ENCODE measurements around the gene NANP.

The NANP gene

GRCh38 chr20:25624500-25624939, 706 bp upstream of the NANP start:
- FAIRE-seq, result no peak
- DNase-seq (ENCODE audit: insufficient read length, low spot score), result no peak
- TF ChIP-seq CTCF (IDR thresholded peaks at IDR 0.05; ENCODE audit: insufficient read depth, missing control alignments), result no peak

- no peak for FAIRE-seq
- DNase-seq (ENCODE audit: insufficient read length, low spot score), result no peak
- TF ChIP-seq CTCF (IDR thresholded peaks at IDR 0.05; ENCODE audit: insufficient read depth, missing control alignments), result no peak
These were observed 534 bp downstream of the NANP start for GRCh38 chr20:25623225-25623735.

- FAIRE-seq (no peak), DNase-seq (ENCODE audit: insufficient read length, low spot score) (no peak)
- TF ChIP-seq CTCF (IDR thresholded peaks at IDR 0.05; ENCODE audit: insufficient read depth, missing control alignments), result no peak
These were observed 1.2 kb downstream of the NANP start for GRCh38 chr20:25622450-25623224.

GRCh38 chr20:25622049-25622448, 1.8 kb downstream of the NANP start:
- FAIRE-seq (no peak), DNase-seq (ENCODE audit: insufficient read length, low spot score) (no peak)
- no peak for TF ChIP-seq CTCF (IDR thresholded peaks at IDR 0.05; ENCODE audit: insufficient read depth, missing control alignments)

- no peak for DNase-seq (ENCODE audit: insufficient read length, low spot score)
- TF ChIP-seq CTCF (IDR thresholded peaks at IDR 0.05; ENCODE audit: insufficient read depth, missing control alignments), result no peak
- FAIRE-seq, result no peak
These were observed 4.3 kb downstream of the NANP start for GRCh38 chr20:25619514-25619913.

- no peak for TF ChIP-seq CTCF (IDR thresholded peaks at IDR 0.05; ENCODE audit: insufficient read depth, missing control alignments)
- no peak for FAIRE-seq
- DNase-seq (ENCODE audit: insufficient read length, low spot score), result no peak
These were observed 15.0 kb downstream of the NANP start for GRCh38 chr20:25608774-25609173.

- FAIRE-seq, result no peak
These were observed 17.6 kb downstream of the NANP start for GRCh38 chr20:25606094-25606695.

More at GRCh38 chr20:25606094-25606695, 17.6 kb downstream of the NANP start:
- DNase-seq (ENCODE audit: insufficient read length, low spot score), result no peak
- no peak for TF ChIP-seq CTCF (IDR thresholded peaks at IDR 0.05; ENCODE audit: insufficient read depth, missing control alignments)

Measured in D721Med (cell line).